Esophagus squamous epithelium (tissue), 4 donors: ENCODE results near the gene PLA2G2D.

ENCODE experiments used
- CTCF ChIP-seq, 6 experiments: fragments of 450-650 bp in 4 of 6; fragments of 200-600 bp in 2 of 6; sonication (generic) in 2 of 6; IDR thresholded peaks; one replicate each; pipeline ENCODE4 v1.5.1; 2016 to 2019; ENCODE audit warnings: antibody characterized with exemption in 6 of 6, mild to moderate bottlenecking in 4 of 6, moderate library complexity in 4 of 6
- POLR2A ChIP-seq, 4 donors: fragments of 450-650 bp; IDR thresholded peaks; one replicate each; pipeline ENCODE4 v1.6.1; 2017; ENCODE audit warnings: antibody characterized with exemption in 4 of 4, mild to moderate bottlenecking in 4 of 4, moderate library complexity in 3 of 4

- TF ChIP-seq CTCF (IDR thresholded peaks at IDR 0.05): no peak
- TF ChIP-seq POLR2A (IDR thresholded peaks at IDR 0.05): no peak
Observed at GRCh38 chr1:20076223-20076622, 43.1 kb downstream of the PLA2G2D start.
